Osteoblast (primary cell): ENCODE measurements around the gene ZNF467. TPM values are rescaled to one million over a fixed set of nuclear protein-coding genes. Genes with fewer than 3 reads are reported as not detected.

ENCODE experiments used
- DNase-seq: peaks from one replicate; pipeline ENCODE4 v3.0.0; 2011; ENCODE audit warnings: low spot score, mixed read lengths; ENCODE audit not compliant: insufficient read length; ENCODE audit errors: missing footprints
- H2AFZ ChIP-seq: 2 replicates; pipeline ENCODE4 v1.6.0; 2011; ENCODE audit warnings: mild to moderate bottlenecking, low read length
- H3K27ac ChIP-seq: 2 replicates; pipeline ENCODE4 v1.5.1; 2011; ENCODE audit warnings: mild to moderate bottlenecking, low read depth, low read length, moderate library complexity
- H3K27me3 ChIP-seq: 2 replicates; pipeline ENCODE4 v1.6.0; 2012; ENCODE audit warnings: mild to moderate bottlenecking, control low read depth, inconsistent platforms, low read length, moderate library complexity; ENCODE audit not compliant: insufficient read depth
- H3K36me3 ChIP-seq: 2 replicates; pipeline ENCODE4 v1.5.1; 2011; ENCODE audit warnings: mild to moderate bottlenecking, low read length, control low read depth, moderate library complexity; ENCODE audit not compliant: insufficient read depth
- H3K4me1 ChIP-seq: 2 replicates; pipeline ENCODE4 v1.5.1; 2011; ENCODE audit warnings: mild to moderate bottlenecking, low read length, control low read depth, moderate library complexity; ENCODE audit not compliant: insufficient read depth
- H3K4me2 ChIP-seq: 2 replicates; pipeline ENCODE4 v1.6.0; 2011; ENCODE audit warnings: mild to moderate bottlenecking, low read length; ENCODE audit not compliant: insufficient read depth
- H3K4me3 ChIP-seq: fragments of 200-600 bp; sonication (generic); 3 replicates; pipeline ENCODE4 v1.5.1; 2012; ENCODE audit warnings: mild to moderate bottlenecking, low read length, inconsistent platforms; ENCODE audit not compliant: insufficient read depth
- H3K79me2 ChIP-seq: 2 replicates; pipeline ENCODE4 v1.6.0; 2012; ENCODE audit warnings: mild to moderate bottlenecking, low read length, control low read depth, inconsistent platforms; ENCODE audit not compliant: insufficient read depth
- H3K9me3 ChIP-seq: 2 replicates; pipeline ENCODE4 v1.5.1; 2011; ENCODE audit warnings: low read depth, low read length, control low read depth
- H4K20me1 ChIP-seq: 2 replicates; pipeline ENCODE4 v1.6.0; 2012; ENCODE audit warnings: mild to moderate bottlenecking, low read length, control low read depth; ENCODE audit not compliant: insufficient read depth
- CTCF ChIP-seq: IDR thresholded peaks from 2 replicates; pipeline ENCODE4 v1.5.1; 2011; ENCODE audit warnings: mild to moderate bottlenecking, low read depth, low read length, moderate library complexity; ENCODE audit errors: extremely low read depth
- total RNA-seq: library from RNA; depleted of rRNA; stranded (reverse); fragments of >200 nt; gene quantifications from 2 replicates; pipeline ENCODE4 v1.2.3, GENCODE V29; 2012

Gene ZNF467
- total RNA-seq, 1 donor = not detected

- H2AFZ ChIP-seq = no peak overlapping the region
- peak; percentile 34 for DNase-seq
- no peak overlapping the region for H3K4me3 ChIP-seq
- no peaks in the 10 kb centered on the region for H3K4me1 ChIP-seq
- no peaks in the 10 kb centered on the region for H4K20me1 ChIP-seq
- H3K27me3 ChIP-seq = no peaks in the 10 kb centered on the region
- no peak overlapping the region for H3K27ac ChIP-seq
- H3K79me2 ChIP-seq = no peaks in the 10 kb centered on the region
- TF ChIP-seq CTCF = no peak
- H3K36me3 ChIP-seq = no peaks in the 10 kb centered on the region
- no peak overlapping the region for H3K4me2 ChIP-seq
- no peaks in the 10 kb centered on the region for H3K9me3 ChIP-seq
Measured at GRCh38 chr7:149748076-149748874, 25.1 kb downstream of the ZNF467 start.

GRCh38 chr7:149743476-149744255 lies 29.7 kb downstream of the ZNF467 start:
- no peak for TF ChIP-seq CTCF
- Histone ChIP-seq H2AFZ (no peak overlapping the region), H3K4me3 (no peak overlapping the region), H3K27me3 (no peaks in the 10 kb centered on the region), H3K79me2 (no peaks in the 10 kb centered on the region), H4K20me1 (no peaks in the 10 kb centered on the region), H3K9me3 (no peaks in the 10 kb centered on the region), H3K4me1 (peaks cover 6% of the 10 kb centered on the region), H3K27ac (no peak overlapping the region), H3K4me2 (no peak overlapping the region), H3K36me3 (no peaks in the 10 kb centered on the region)
- peak; percentile 19 for DNase-seq

GRCh38 chr7:149742075-149742701 lies 31.2 kb downstream of the ZNF467 start:
- Histone ChIP-seq H3K4me1 (peaks cover 6% of the 10 kb centered on the region), H3K27ac (no peak overlapping the region), H3K4me2 (peak overlapping the region; percentile 76), H3K79me2 (no peaks in the 10 kb centered on the region), H4K20me1 (no peaks in the 10 kb centered on the region), H3K27me3 (peaks cover 2% of the 10 kb centered on the region), H3K4me3 (peak overlapping the region; percentile 53), H2AFZ (peak overlapping the region; percentile 90), H3K9me3 (no peaks in the 10 kb centered on the region), H3K36me3 (no peaks in the 10 kb centered on the region)
- TF ChIP-seq CTCF = peak; percentile 94
- peak; percentile 91 for DNase-seq
